Muscle of leg (tissue), 11 donors: ENCODE data around the gene TATDN2. TPM values are rescaled to one million over a fixed set of nuclear protein-coding genes. Genes with fewer than 3 reads are reported as not detected.
"Not testable (repeated sequence)": the region's sequence is repeated elsewhere in the genome, so short reads cannot be mapped to it uniquely, and the experiment has no call there.

Experiments
- DNase-seq: peaks from one replicate; pipeline ENCODE4 v3.0.0; 2013
- H3K27ac ChIP-seq: one replicate; pipeline ENCODE4 v1.5.1; 2013; ENCODE audit warnings: mild to moderate bottlenecking, low read length, control low read depth
- H3K27me3 ChIP-seq: one replicate; pipeline ENCODE4 v1.6.1; 2013; ENCODE audit warnings: low read length; ENCODE audit not compliant: control insufficient read depth, insufficient read depth
- H3K36me3 ChIP-seq: one replicate; pipeline ENCODE4 v1.6.1; 2013; ENCODE audit warnings: low read length; ENCODE audit not compliant: control insufficient read depth, insufficient read depth
- H3K4me1 ChIP-seq: one replicate; pipeline ENCODE4 v1.6.1; 2013; ENCODE audit warnings: low read length; ENCODE audit not compliant: control insufficient read depth, insufficient read depth
- H3K4me3 ChIP-seq: one replicate; pipeline ENCODE4 v1.5.1; 2013; ENCODE audit warnings: low read length, control low read depth
- H3K9me3 ChIP-seq: replicated peaks from 2 replicates; pipeline ENCODE4 v1.6.1; 2013; ENCODE audit warnings: low read depth, low read length; ENCODE audit not compliant: control insufficient read depth
- WGBS: methylation state at CpG from one replicate; pipeline ENCODE4 v1.1.5; 2013; ENCODE audit warnings: missing lambda C conversion rate; ENCODE audit not compliant: insufficient coverage; 5-methylcytosine and 5-hydroxymethylcytosine counted together
- polyA plus RNA-seq, 8 donors: library from polyadenylated mRNA; unstranded; fragments of 120-200 nt; gene quantifications; one replicate each; pipeline versions ENCODE4 v1.2.1 to v1.2.3, GENCODE V29; 2013; ENCODE audit warnings: inconsistent platforms in 1 of 8, low replicate concordance in 1 of 8; ENCODE audit not compliant: insufficient read length in 8 of 8, insufficient read depth in 1 of 8
- total RNA-seq: library from RNA; stranded (reverse); fragments of 120-200 nt; gene quantifications from one replicate; pipeline ENCODE4 v1.2.4, GENCODE V29; 2013

TATDN2 gene
- total and polyA plus RNA-seq, 9 donors, result 8.2 to 25.3 (median 19.4) TPM

DNA sequence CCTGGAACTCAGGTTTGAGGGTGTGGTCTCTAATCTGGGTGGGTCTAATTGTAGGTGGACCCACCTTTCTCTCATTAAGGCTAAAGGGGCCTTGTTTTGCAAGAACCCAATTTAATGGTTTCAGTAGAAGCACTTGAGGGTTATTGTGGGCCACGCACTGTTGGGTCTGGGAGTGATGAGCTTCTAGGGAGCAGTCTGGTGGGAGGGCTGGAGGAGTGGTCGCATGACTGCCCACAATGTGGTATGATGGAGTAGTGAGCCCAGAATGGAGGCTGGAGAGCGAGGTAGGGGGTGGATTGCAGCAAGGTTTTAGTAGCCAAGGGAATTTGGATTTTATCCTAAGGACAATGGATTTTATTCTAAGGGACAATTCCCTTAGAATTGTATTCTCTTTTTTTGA is 2.7 kb downstream of the TATDN2 start:
- Histone ChIP-seq H3K4me3 (no peak overlapping the region), H3K36me3 (peaks cover 35% of the 10 kb centered on the region), H3K4me1 (peaks cover 20% of the 10 kb centered on the region)

DNA sequence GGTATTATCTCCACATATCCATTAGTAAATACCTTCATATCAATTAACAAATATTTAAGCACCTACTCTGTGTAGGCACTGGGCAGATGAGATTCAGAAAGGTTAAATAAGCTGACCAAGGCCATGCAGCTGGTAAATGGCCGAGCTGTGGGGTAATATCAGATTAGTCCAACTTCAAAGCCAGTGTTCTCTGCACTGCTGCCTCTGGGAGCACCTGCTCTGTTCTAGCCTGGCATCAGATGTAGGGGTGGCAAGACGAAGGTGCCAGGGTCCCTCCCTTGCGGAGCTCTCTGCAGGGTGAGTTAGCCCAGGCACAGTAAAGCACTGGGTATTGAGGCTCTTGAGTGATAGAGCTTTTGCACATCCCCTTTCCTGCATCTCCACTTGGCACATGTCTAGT is 5.5 kb downstream of the TATDN2 start:
- Histone ChIP-seq H3K4me3 (no peak overlapping the region), H3K9me3 (no peaks in the 10 kb centered on the region), H3K27ac (no peak overlapping the region), H3K4me1 (peaks cover 15% of the 10 kb centered on the region), H3K36me3 (peaks cover 43% of the 10 kb centered on the region), H3K27me3 (no peaks in the 10 kb centered on the region)
- WGBS, result 90% methylated on average over 1 of the region's 3 CpGs
- DNase-seq, result no peak

More for the DNA sequence above, 2.7 kb downstream of the TATDN2 start:
- H3K27me3 ChIP-seq, result no peaks in the 10 kb centered on the region
- no peak overlapping the region for H3K27ac ChIP-seq
- no peak for DNase-seq
- H3K9me3 ChIP-seq, result no peaks in the 10 kb centered on the region
- WGBS, result 92% methylated on average over 2 of the region's 3 CpGs

DNA sequence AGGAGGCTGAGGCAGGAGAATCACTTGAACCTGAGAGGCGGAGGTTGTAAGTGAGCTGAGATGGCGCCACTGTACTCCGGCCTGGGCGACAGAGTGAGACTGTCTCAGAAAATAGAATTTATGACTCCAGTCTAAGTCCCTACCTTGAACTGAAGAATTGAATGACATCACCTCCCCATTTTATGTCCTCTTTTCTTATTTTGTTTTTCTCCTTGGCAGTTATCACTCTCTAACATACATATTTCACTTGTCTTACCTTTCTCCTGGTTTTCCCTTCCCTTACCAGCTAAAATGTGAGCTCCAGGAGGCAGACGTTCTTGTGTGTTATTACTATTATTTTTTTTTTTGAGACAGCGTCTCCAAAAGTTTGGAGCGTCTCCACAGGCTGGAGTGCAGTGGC is 7.6 kb downstream of the TATDN2 start:
- 93% methylated on average over 2 of the region's 7 CpGs for WGBS
- no peak for DNase-seq
- H3K36me3 ChIP-seq, result peaks cover 53% of the 10 kb centered on the region

DNA sequence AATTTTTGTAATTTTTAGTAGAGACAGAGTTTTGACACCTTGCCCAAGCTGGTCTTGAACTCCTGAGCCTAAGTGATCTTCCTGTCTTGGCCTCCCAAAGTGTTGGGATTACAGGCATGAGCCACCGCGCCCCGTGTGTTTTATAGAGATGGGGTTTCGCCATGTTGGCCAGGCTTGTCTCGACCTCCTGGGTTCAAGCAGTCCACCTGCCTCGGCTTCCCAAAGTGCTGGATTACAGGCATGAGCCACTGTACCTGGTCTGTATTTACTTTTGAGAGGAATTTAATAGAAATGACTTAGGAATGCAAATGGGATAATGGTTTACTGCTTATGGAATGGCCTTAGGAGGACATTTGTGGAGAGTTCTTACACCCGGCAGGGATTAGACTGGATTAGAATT is 10.8 kb downstream of the TATDN2 start:
- WGBS, result 97% methylated on average over 7 of the region's 7 CpGs
- no peak for DNase-seq
- H3K27me3 ChIP-seq, result no peaks in the 10 kb centered on the region
- H3K4me3 ChIP-seq, result no peak overlapping the region
- H3K4me1 ChIP-seq, result no peaks in the 10 kb centered on the region
- H3K27ac ChIP-seq, result no peak overlapping the region
- no peaks in the 10 kb centered on the region for H3K9me3 ChIP-seq
- peaks cover 49% of the 10 kb centered on the region for H3K36me3 ChIP-seq

More for the DNA sequence above, 7.6 kb downstream of the TATDN2 start:
- no peaks in the 10 kb centered on the region for H3K27me3 ChIP-seq
- no peaks in the 10 kb centered on the region for H3K9me3 ChIP-seq
- peaks cover 3% of the 10 kb centered on the region for H3K4me1 ChIP-seq
- H3K4me3 ChIP-seq, result no peak overlapping the region
- H3K27ac ChIP-seq, result no peak overlapping the region

GRCh38 chr3:10259798-10260197 is 11.5 kb downstream of the TATDN2 start:
- no peak for DNase-seq
- no peaks in the 10 kb centered on the region for H3K27me3 ChIP-seq
- no peaks in the 10 kb centered on the region for H3K4me1 ChIP-seq
- WGBS, result 83% methylated on average over 3 of the region's 4 CpGs
- no peak overlapping the region for H3K27ac ChIP-seq
- H3K36me3 ChIP-seq, result peaks cover 44% of the 10 kb centered on the region
- no peak overlapping the region for H3K4me3 ChIP-seq
- H3K9me3 ChIP-seq, result no peaks in the 10 kb centered on the region

- Histone ChIP-seq H3K4me1 (no peaks in the 10 kb centered on the region), H3K4me3 (no peak overlapping the region), H3K9me3 (no peaks in the 10 kb centered on the region), H3K36me3 (peaks cover 41% of the 10 kb centered on the region), H3K27me3 (no peaks in the 10 kb centered on the region), H3K27ac (no peak overlapping the region)
- DNase-seq, result no peak
- WGBS, result 90% methylated on average over 5 of the region's 6 CpGs
Observed at GRCh38 chr3:10260211-10260701, 12.0 kb downstream of the TATDN2 start.

DNA sequence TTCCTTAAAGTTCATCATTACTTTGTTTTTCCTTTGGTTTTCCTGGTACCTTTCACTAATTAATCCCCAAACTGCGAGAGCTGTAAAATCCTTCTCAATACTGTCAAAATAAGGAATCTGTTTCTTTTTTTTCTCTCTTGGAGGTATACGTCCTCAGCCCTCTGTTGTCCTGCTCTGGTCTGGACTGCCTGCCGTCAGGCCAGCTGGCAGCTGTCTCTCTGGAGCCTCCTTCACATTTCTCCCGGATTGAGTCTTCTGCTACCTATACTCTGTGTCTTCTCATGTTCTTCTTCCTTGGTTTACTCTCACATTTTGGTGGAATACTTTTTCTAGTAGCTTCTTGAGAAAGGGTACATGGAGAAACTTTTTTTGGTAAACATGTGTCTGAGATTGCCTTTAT is 13.8 kb downstream of the TATDN2 start:
- no peak for DNase-seq
- H3K4me1 ChIP-seq, result no peaks in the 10 kb centered on the region
- H3K27me3 ChIP-seq, result no peaks in the 10 kb centered on the region
- no peaks in the 10 kb centered on the region for H3K9me3 ChIP-seq
- no peak overlapping the region for H3K4me3 ChIP-seq
- no peak overlapping the region for H3K27ac ChIP-seq
- peaks cover 38% of the 10 kb centered on the region for H3K36me3 ChIP-seq
- 70% methylated on average over 2 of the region's 4 CpGs for WGBS

DNA sequence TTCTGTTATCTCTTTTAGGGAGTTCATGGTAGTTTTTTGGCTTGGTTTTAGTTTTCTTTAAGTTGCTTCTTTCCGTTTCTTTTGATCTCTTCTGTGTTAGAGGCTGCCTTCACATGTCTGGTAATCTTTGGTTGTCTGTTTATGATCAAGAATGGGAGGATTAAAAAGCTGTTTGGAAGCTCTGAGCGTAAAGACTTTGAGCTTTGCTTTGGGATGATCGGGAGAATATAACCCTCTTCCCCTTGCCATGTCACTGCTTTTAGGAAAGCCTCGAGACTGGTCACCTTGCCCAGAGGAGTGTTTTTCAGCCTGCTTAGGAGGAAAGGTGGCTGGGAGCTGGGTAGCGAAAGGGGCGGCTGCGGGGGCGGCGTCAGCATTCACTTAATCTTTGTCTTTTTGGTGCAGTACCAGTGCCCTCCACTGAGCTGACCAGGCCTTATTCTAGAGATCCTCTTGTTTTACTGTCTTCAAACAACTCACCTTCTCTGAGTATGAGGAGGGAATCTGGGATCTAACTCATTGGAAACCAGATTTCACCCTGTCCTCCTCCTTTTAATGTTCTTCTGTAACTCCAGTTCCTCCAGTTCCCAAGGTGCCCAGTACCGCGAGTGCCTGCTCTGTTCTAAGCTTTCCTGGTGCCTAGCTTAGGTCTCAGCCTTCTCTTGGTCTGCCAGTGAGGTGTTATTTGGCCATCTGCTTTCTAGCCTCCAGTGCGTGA is 15.5 kb downstream of the TATDN2 start:
- no peak overlapping the region for H3K27ac ChIP-seq
- 87% methylated on average over 3 of the region's 12 CpGs for WGBS
- no peaks in the 10 kb centered on the region for H3K4me1 ChIP-seq
- peaks cover 39% of the 10 kb centered on the region for H3K36me3 ChIP-seq
- H3K9me3 ChIP-seq, result no peaks in the 10 kb centered on the region
- H3K27me3 ChIP-seq, result no peaks in the 10 kb centered on the region
- no peak overlapping the region for H3K4me3 ChIP-seq
- DNase-seq, result no peak

DNA sequence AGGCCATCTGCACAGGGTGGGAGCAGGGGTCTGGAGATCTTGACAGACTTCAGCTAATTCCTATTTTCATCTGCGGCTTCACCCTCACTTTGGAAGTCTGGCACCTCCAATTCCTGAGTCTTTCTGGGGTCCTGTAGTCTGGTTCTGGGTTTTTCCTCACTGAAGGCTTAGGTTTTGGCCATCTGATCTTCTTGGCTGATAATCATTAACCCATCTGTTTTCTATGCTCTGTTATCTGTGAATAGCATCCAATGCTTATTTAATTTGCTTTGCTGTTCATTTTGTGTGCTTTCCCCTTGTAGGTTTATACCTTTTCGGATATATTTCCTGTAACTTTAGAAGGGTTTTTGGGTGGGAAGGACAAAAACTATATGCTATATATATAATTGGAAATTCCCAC is 17.6 kb downstream of the TATDN2 start:
- Histone ChIP-seq H3K4me1 (no peaks in the 10 kb centered on the region), H3K9me3 (no peaks in the 10 kb centered on the region), H3K27ac (no peak overlapping the region), H3K27me3 (no peaks in the 10 kb centered on the region), H3K4me3 (no peak overlapping the region), H3K36me3 (peaks cover 40% of the 10 kb centered on the region)
- WGBS, result no CpG with 5 or more reads among the region's 2 CpGs
- no peak for DNase-seq

- peaks cover 41% of the 10 kb centered on the region for H3K36me3 ChIP-seq
- DNase-seq, H3K4me1 ChIP-seq, H3K27ac ChIP-seq, H3K9me3 ChIP-seq, H3K4me3 ChIP-seq, H3K27me3 ChIP-seq: not testable (repeated sequence)
- no CpG with 5 or more reads among the region's 7 CpGs for WGBS
Observed at GRCh38 chr3:10266936-10267335, 18.7 kb downstream of the TATDN2 start.

DNA sequence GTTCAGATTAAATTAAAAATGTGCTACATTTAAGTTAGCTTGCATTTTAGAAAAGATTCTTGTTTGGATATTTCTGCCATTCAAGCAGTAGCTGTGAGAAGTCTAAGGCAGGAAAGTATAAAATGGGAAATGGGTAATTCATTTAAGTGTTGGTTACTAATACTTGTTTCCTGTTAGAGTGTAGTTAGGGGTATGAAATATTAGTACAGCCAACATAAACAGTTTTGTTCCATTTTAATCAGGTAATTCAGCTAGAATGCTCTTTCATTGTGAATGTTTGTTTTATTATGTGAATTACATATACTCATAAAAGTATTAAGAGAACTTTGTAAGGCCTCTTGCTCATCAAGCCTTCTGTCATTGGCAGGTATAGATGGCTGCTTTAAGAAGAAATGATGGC is 19.9 kb downstream of the TATDN2 start:
- H3K4me3 ChIP-seq, result no peak overlapping the region
- H3K27ac ChIP-seq, result no peak overlapping the region
- no peaks in the 10 kb centered on the region for H3K4me1 ChIP-seq
- H3K36me3 ChIP-seq, result peaks cover 49% of the 10 kb centered on the region
- H3K27me3 ChIP-seq, result no peaks in the 10 kb centered on the region
- no peaks in the 10 kb centered on the region for H3K9me3 ChIP-seq
- DNase-seq, result no peak
